Immature natural killer cell (primary cell): ENCODE measurements around the gene ZBTB16. TPM values are rescaled to one million over a fixed set of nuclear protein-coding genes. Genes with fewer than 3 reads are reported as not detected.

Source experiments
- DNase-seq, 3 donors: peaks; one replicate each; pipeline ENCODE4 v3.0.0; 2022; ENCODE audit warnings: mixed read lengths in 1 of 3
- H3K27ac Mint-ChIP-seq, 6 donors: one replicate each; pipeline ENCODE4 v1.8.0; 2020; ENCODE audit warnings: mixed read lengths in 6 of 6, mild to moderate bottlenecking in 5 of 6, inconsistent platforms in 4 of 6, moderate library complexity in 3 of 6
- H3K27me3 Mint-ChIP-seq, 3 donors: one replicate each; pipeline ENCODE4 v1.8.0; 2020 to 2021; ENCODE audit warnings: low read depth in 3 of 3, mild to moderate bottlenecking in 3 of 3, mixed read lengths in 3 of 3, moderate library complexity in 3 of 3, inconsistent platforms in 1 of 3
- H3K36me3 Mint-ChIP-seq, 3 donors: one replicate each; pipeline ENCODE4 v1.8.0; 2020; ENCODE audit warnings: mixed read lengths in 3 of 3, inconsistent platforms in 2 of 3, mild to moderate bottlenecking in 2 of 3
- H3K4me1 Mint-ChIP-seq, 2 donors: one replicate each; pipeline ENCODE4 v1.8.0; 2020; ENCODE audit warnings: inconsistent platforms in 2 of 2, mild to moderate bottlenecking in 2 of 2, mixed read lengths in 2 of 2, moderate library complexity in 1 of 2
- H3K4me3 Mint-ChIP-seq, 5 donors: one replicate each; pipeline ENCODE4 v1.8.0; 2020; ENCODE audit warnings: mild to moderate bottlenecking in 5 of 5, mixed read lengths in 5 of 5, inconsistent platforms in 3 of 5, moderate library complexity in 3 of 5
- H3K9me3 Mint-ChIP-seq, 6 donors: one replicate each; pipeline ENCODE4 v1.8.0; 2020; ENCODE audit warnings: mild to moderate bottlenecking in 6 of 6, mixed read lengths in 6 of 6, inconsistent platforms in 4 of 6, moderate library complexity in 3 of 6
- polyA plus RNA-seq, 3 donors: library from polyadenylated mRNA; unstranded; fragments of 300-500 nt; fragmentation: Illumina TruSeq; gene quantifications; one replicate each; pipeline ENCODE4 v1.2.3, GENCODE V29; 2021

Gene ZBTB16
- 100 to 1,000 TPM in 1 of 3 donors, 10 to 100 TPM in 2; 90.4 to 197 (median 92.5) TPM for polyA plus RNA-seq

- Mint-ChIP-seq H3K4me3 (peak within 1 kb of the TSS; percentile 92 to 99 (median 98)), H3K27ac (peak within 1 kb of the TSS; percentile 90 to 100 (median 98)), H3K27me3 (peaks cover 19 to 31% (median 22%) of the 10 kb centered on the region in 3 donors), H3K4me1 (peaks cover 37 to 45% of the 10 kb centered on the region in 2 donors), H3K9me3 (no peaks in the 10 kb centered on the region), H3K36me3 (peaks cover 5 to 8% (median 7%) of the 10 kb centered on the region in 3 donors)
- DNase-seq = peak; percentile 86 to 89 (median 88)
Observed at GRCh38 chr11:114059278-114059983, at the start of gene ZBTB16. TSS of gene ZBTB16 (plus strand) at chr11:114059711. CDS start at chr11:114063301, 3,590 bp downstream.

- Mint-ChIP-seq H3K27me3 (peaks cover 3 to 4% (median 3%) of the 10 kb centered on the region in 3 donors), H3K4me1 (peaks cover 5 to 13% of the 10 kb centered on the region in 2 donors), H3K36me3 (no peaks in the 10 kb centered on the region), H3K9me3 (no peaks in the 10 kb centered on the region), H3K27ac (no peak overlapping the region), H3K4me3 (no peak overlapping the region)
- DNase-seq = no peak
Observed at GRCh38 chr11:114010931-114011330, 48.6 kb upstream of the ZBTB16 start.

- no peak for DNase-seq
- Mint-ChIP-seq H3K27me3 (peaks cover 3 to 4% (median 3%) of the 10 kb centered on the region in 3 donors), H3K27ac (no peak overlapping the region), H3K4me3 (no peak overlapping the region), H3K36me3 (no peaks in the 10 kb centered on the region), H3K4me1 (peaks cover 5 to 13% of the 10 kb centered on the region in 2 donors), H3K9me3 (no peaks in the 10 kb centered on the region)
Observed at GRCh38 chr11:114011443-114011842, 48.1 kb upstream of the ZBTB16 start.

GRCh38 chr11:114015117-114015516 lies 44.4 kb upstream of the ZBTB16 start:
- Mint-ChIP-seq H3K4me1 (no peaks in the 10 kb centered on the region), H3K9me3 (no peaks in the 10 kb centered on the region), H3K36me3 (no peaks in the 10 kb centered on the region), H3K4me3 (no peak overlapping the region), H3K27me3 (peaks cover 0 to 6% (median 3%) of the 10 kb centered on the region in 3 donors), H3K27ac (no peak overlapping the region)
- DNase-seq = no peak

GRCh38 chr11:114016986-114017385 lies 42.5 kb upstream of the ZBTB16 start:
- no peaks in the 10 kb centered on the region for H3K4me1 Mint-ChIP-seq
- no peaks in the 10 kb centered on the region for H3K9me3 Mint-ChIP-seq
- H3K27me3 Mint-ChIP-seq = peaks cover 0 to 7% (median 6%) of the 10 kb centered on the region in 3 donors
- no peak for DNase-seq
- H3K36me3 Mint-ChIP-seq = no peaks in the 10 kb centered on the region
- no peak overlapping the region for H3K4me3 Mint-ChIP-seq
- no peak overlapping the region for H3K27ac Mint-ChIP-seq

GRCh38 chr11:114017723-114018122 lies 41.8 kb upstream of the ZBTB16 start:
- DNase-seq = no peak
- Mint-ChIP-seq H3K4me3 (no peak overlapping the region), H3K9me3 (no peaks in the 10 kb centered on the region), H3K36me3 (no peaks in the 10 kb centered on the region), H3K27ac (peak overlapping the region in 1 of 6 donors; percentile 8), H3K27me3 (peaks cover 0 to 7% (median 6%) of the 10 kb centered on the region in 3 donors), H3K4me1 (no peaks in the 10 kb centered on the region)

- Mint-ChIP-seq H3K4me1 (no peaks in the 10 kb centered on the region), H3K4me3 (no peak overlapping the region), H3K9me3 (no peaks in the 10 kb centered on the region), H3K36me3 (no peaks in the 10 kb centered on the region), H3K27ac (no peak overlapping the region), H3K27me3 (peaks cover 2 to 7% (median 4%) of the 10 kb centered on the region in 3 donors)
- no peak for DNase-seq
Observed at GRCh38 chr11:114019046-114019445, 40.5 kb upstream of the ZBTB16 start.

GRCh38 chr11:114019574-114019973 lies 39.9 kb upstream of the ZBTB16 start:
- no peaks in the 10 kb centered on the region for H3K36me3 Mint-ChIP-seq
- no peak for DNase-seq
- no peak overlapping the region for H3K4me3 Mint-ChIP-seq
- no peak overlapping the region for H3K27ac Mint-ChIP-seq
- H3K9me3 Mint-ChIP-seq = no peaks in the 10 kb centered on the region
- no peaks in the 10 kb centered on the region for H3K4me1 Mint-ChIP-seq
- peaks cover 2 to 7% (median 4%) of the 10 kb centered on the region in 3 donors for H3K27me3 Mint-ChIP-seq

GRCh38 chr11:114025329-114025907 lies 34.1 kb upstream of the ZBTB16 start:
- no peaks in the 10 kb centered on the region for H3K36me3 Mint-ChIP-seq
- DNase-seq = no peak
- no peak overlapping the region for H3K4me3 Mint-ChIP-seq
- H3K27ac Mint-ChIP-seq = no peak overlapping the region
- peaks cover 9 to 11% (median 10%) of the 10 kb centered on the region in 3 donors for H3K27me3 Mint-ChIP-seq
- H3K9me3 Mint-ChIP-seq = no peaks in the 10 kb centered on the region
- peaks cover 0 to 7% of the 10 kb centered on the region in 2 donors for H3K4me1 Mint-ChIP-seq

- H3K9me3 Mint-ChIP-seq = no peaks in the 10 kb centered on the region
- H3K36me3 Mint-ChIP-seq = no peaks in the 10 kb centered on the region
- H3K4me1 Mint-ChIP-seq = peaks cover 0 to 7% of the 10 kb centered on the region in 2 donors
- no peak overlapping the region for H3K27ac Mint-ChIP-seq
- DNase-seq = peak; percentile 30 to 40 (median 39)
- H3K4me3 Mint-ChIP-seq = no peak overlapping the region
- H3K27me3 Mint-ChIP-seq = peaks cover 8 to 10% (median 9%) of the 10 kb centered on the region in 3 donors
Observed at GRCh38 chr11:114026355-114026754, 33.2 kb upstream of the ZBTB16 start.

GRCh38 chr11:114027391-114027790 lies 32.1 kb upstream of the ZBTB16 start:
- no peaks in the 10 kb centered on the region for H3K9me3 Mint-ChIP-seq
- H3K27me3 Mint-ChIP-seq = peaks cover 9 to 12% (median 10%) of the 10 kb centered on the region in 3 donors
- H3K27ac Mint-ChIP-seq = no peak overlapping the region
- H3K4me1 Mint-ChIP-seq = peaks cover 0 to 7% of the 10 kb centered on the region in 2 donors
- no peak overlapping the region for H3K4me3 Mint-ChIP-seq
- no peak for DNase-seq
- H3K36me3 Mint-ChIP-seq = no peaks in the 10 kb centered on the region

- Mint-ChIP-seq H3K9me3 (no peaks in the 10 kb centered on the region), H3K4me1 (peaks cover 0 to 7% of the 10 kb centered on the region in 2 donors), H3K4me3 (no peak overlapping the region), H3K27me3 (peaks cover 9 to 12% (median 10%) of the 10 kb centered on the region in 3 donors), H3K36me3 (no peaks in the 10 kb centered on the region), H3K27ac (no peak overlapping the region)
- no peak for DNase-seq
Observed at GRCh38 chr11:114027926-114028325, 31.6 kb upstream of the ZBTB16 start.

GRCh38 chr11:114031246-114031966 lies 28.1 kb upstream of the ZBTB16 start:
- Mint-ChIP-seq H3K4me3 (no peak overlapping the region), H3K27me3 (peaks cover 7 to 12% (median 10%) of the 10 kb centered on the region in 3 donors), H3K9me3 (no peaks in the 10 kb centered on the region), H3K36me3 (no peaks in the 10 kb centered on the region), H3K4me1 (peaks cover 3% of the 10 kb centered on the region in 2 donors), H3K27ac (no peak overlapping the region)
- DNase-seq = no peak

- Mint-ChIP-seq H3K27ac (no peak overlapping the region), H3K4me3 (no peak overlapping the region), H3K27me3 (peaks cover 4 to 10% (median 8%) of the 10 kb centered on the region in 3 donors)
Observed at GRCh38 chr11:114031967-114032320, 27.6 kb upstream of the ZBTB16 start.

More at GRCh38 chr11:114031967-114032320, 27.6 kb upstream of the ZBTB16 start:
- no peaks in the 10 kb centered on the region for H3K9me3 Mint-ChIP-seq
- H3K4me1 Mint-ChIP-seq = peaks cover 0 to 3% of the 10 kb centered on the region in 2 donors
- H3K36me3 Mint-ChIP-seq = no peaks in the 10 kb centered on the region
- DNase-seq = no peak
